Amniotic stem cell (primary cell): ENCODE data around the gene MCC.

Source experiments
- DNase-seq: peaks from one replicate; lab custom pipeline; 2025; lab: John Stamatoyannopoulos, UW

MCC gene

GRCh38 chr5:113319256-113320053, 168.8 kb downstream of the MCC start:
- DNase-seq, result no peak

GRCh38 chr5:113317636-113318035, 170.6 kb downstream of the MCC start:
- DNase-seq, result no peak

- DNase-seq, result no peak
Observed at GRCh38 chr5:113311301-113311700, 177.0 kb downstream of the MCC start.

GRCh38 chr5:113302120-113302519, 186.1 kb downstream of the MCC start:
- DNase-seq, result no peak

GRCh38 chr5:113299591-113299990, 188.7 kb downstream of the MCC start:
- no peak for DNase-seq

- no peak for DNase-seq
Observed at GRCh38 chr5:113296676-113297075, 191.6 kb downstream of the MCC start.

GRCh38 chr5:113295111-113295539, 193.1 kb downstream of the MCC start:
- DNase-seq, result no peak

GRCh38 chr5:113294311-113295110, 193.7 kb downstream of the MCC start:
- peak; percentile 66 for DNase-seq

- DNase-seq, result no peak
Observed at GRCh38 chr5:113293975-113294310, 194.3 kb downstream of the MCC start.

- DNase-seq, result no peak
Observed at GRCh38 chr5:113293068-113293974, 194.9 kb downstream of the MCC start.

- DNase-seq, result no peak
Observed at GRCh38 chr5:113292462-113292861, 195.8 kb downstream of the MCC start.

- DNase-seq, result no peak
Observed at GRCh38 chr5:113283558-113283957, 204.7 kb downstream of the MCC start.

- no peak for DNase-seq
Observed at GRCh38 chr5:113282472-113282871, 205.8 kb downstream of the MCC start.

- no peak for DNase-seq
Observed at GRCh38 chr5:113281194-113281593, 207.1 kb downstream of the MCC start.

GRCh38 chr5:113280541-113280940, 207.7 kb downstream of the MCC start:
- DNase-seq, result no peak

GRCh38 chr5:113278976-113279375, 209.3 kb downstream of the MCC start:
- DNase-seq, result no peak

GRCh38 chr5:113276493-113276892, 211.8 kb downstream of the MCC start:
- DNase-seq, result no peak

- DNase-seq, result no peak
Observed at GRCh38 chr5:113276001-113276400, 212.3 kb downstream of the MCC start.

- no peak for DNase-seq
Observed at GRCh38 chr5:113274836-113275414, 213.3 kb downstream of the MCC start.

GRCh38 chr5:113273948-113274347, 214.3 kb downstream of the MCC start:
- no peak for DNase-seq

- DNase-seq, result no peak
Observed at GRCh38 chr5:113271745-113272454, 216.4 kb downstream of the MCC start.
